ENCODE data around the gene FGF22.
"Not testable (repeated sequence)": the region's sequence is repeated elsewhere in the genome, so short reads cannot be mapped to it uniquely, and the experiment has no call there.

Gene FGF22

GRCh38 chr19:618674-619285 lies 20.9 kb upstream of the FGF22 start:
- no peak for DNase-seq (ENCODE audit: low spot score)
- no peak for TF ChIP-seq CTCF (IDR thresholded peaks at IDR 0.05; ENCODE audit: borderline replicate concordance, control extremely low read depth, extremely low read depth, insufficient read depth, missing control alignments)
- in situ Hi-C loops (cut with MboI; ENCODE audit: low sequenced_read_pairs, unreplicated experiment), result no loop called here

GRCh38 chr19:619286-620002 lies 20.2 kb upstream of the FGF22 start:
- in situ Hi-C loops (cut with MboI; ENCODE audit: low sequenced_read_pairs, unreplicated experiment), result no loop called here
- no peak for TF ChIP-seq CTCF (IDR thresholded peaks at IDR 0.05; ENCODE audit: borderline replicate concordance, control extremely low read depth, extremely low read depth, insufficient read depth, missing control alignments)

GRCh38 chr19:620166-620862 lies 19.4 kb upstream of the FGF22 start:
- DNase-seq (ENCODE audit: low spot score), result no peak
- TF ChIP-seq CTCF (IDR thresholded peaks at IDR 0.05; ENCODE audit: borderline replicate concordance, control extremely low read depth, extremely low read depth, insufficient read depth, missing control alignments), result no peak
- in situ Hi-C loops (cut with MboI; ENCODE audit: low sequenced_read_pairs, unreplicated experiment), result no loop called here

More at GRCh38 chr19:619286-620002, 20.2 kb upstream of the FGF22 start:
- no peak for DNase-seq (ENCODE audit: low spot score)

- in situ Hi-C loops (cut with MboI; ENCODE audit: low sequenced_read_pairs, unreplicated experiment); DNase-seq (ENCODE audit: low spot score): not testable (repeated sequence)
These were observed 18.5 kb upstream of the FGF22 start for GRCh38 chr19:621191-621590.

- no peak for DNase-seq (ENCODE audit: low spot score)
- TF ChIP-seq CTCF (IDR thresholded peaks at IDR 0.05; ENCODE audit: borderline replicate concordance, control extremely low read depth, extremely low read depth, insufficient read depth, missing control alignments), result no peak
- in situ Hi-C loops (cut with MboI; ENCODE audit: low sequenced_read_pairs, unreplicated experiment), result no loop called here
These were observed 17.9 kb upstream of the FGF22 start for GRCh38 chr19:621819-622218.

- TF ChIP-seq CTCF (IDR thresholded peaks at IDR 0.05; ENCODE audit: borderline replicate concordance, control extremely low read depth, extremely low read depth, insufficient read depth, missing control alignments), result no peak
- no peak for DNase-seq (ENCODE audit: low spot score)
- in situ Hi-C loops (cut with MboI; ENCODE audit: low sequenced_read_pairs, unreplicated experiment), result no loop called here
These were observed 17.0 kb upstream of the FGF22 start for GRCh38 chr19:622666-623065.
